ENCODE measurements around the gene SBF2. TPM values are rescaled to one million over a fixed set of nuclear protein-coding genes. Genes with fewer than 3 reads are reported as not detected.

The SBF2 gene
- total and polyA plus RNA-seq, 2 of the 13 experiments (the other 11 are each of a cell fraction or from before 2014, with no cell fraction given) = 24.0 to 45.8 TPM

GRCh38 chr11:10293423-10294289 is at the start of gene SBF2 (continued):
- peak; percentile 40; the same call in 1 of the 2 replicates for TF ChIP-seq PHF21A (CRISPR knock-in tag; IDR thresholded peaks at IDR 0.05)
- 0 out of 2 replicates have a peak, but pooled peaks have one; percentile 4 for TF ChIP-seq ARID2 (CRISPR knock-in tag; IDR thresholded peaks at IDR 0.05; ENCODE audit: borderline replicate concordance)
- TF ChIP-seq ZSCAN9 (CRISPR knock-in tag; IDR thresholded peaks at IDR 0.05; ENCODE audit: borderline replicate concordance) = no peak; the same call in 1 of the 2 replicates
- no peak for TF ChIP-seq FOXK2 (IDR thresholded peaks at IDR 0.05)
- TF ChIP-seq GRHL1 (CRISPR knock-in tag; conservative IDR thresholded peaks at IDR 0.05) = no peak
- TF ChIP-seq ZKSCAN8 (CRISPR knock-in tag; IDR thresholded peaks at IDR 0.05; ENCODE audit: borderline replicate concordance) = no peak
- TF ChIP-seq SPEN (CRISPR knock-in tag; IDR thresholded peaks at IDR 0.05; ENCODE audit: low read depth) = no peak; the same call in none of the 2 replicates
- TF ChIP-seq ZNF317 (CRISPR knock-in tag; IDR thresholded peaks at IDR 0.05) = 0 out of 2 replicates have a peak, but pooled peaks have one; percentile 45
- TF ChIP-seq MZF1 (CRISPR knock-in tag; IDR thresholded peaks at IDR 0.05; ENCODE audit: borderline replicate concordance) = no peak
- TF ChIP-seq TCF7L2 (IDR thresholded peaks at IDR 0.05; ENCODE audit: low read depth, low read length) = no peak
- no peak for TF ChIP-seq ZFAT (CRISPR knock-in tag; conservative IDR thresholded peaks at IDR 0.05)
- no peak for TF ChIP-seq GPN1 (CRISPR knock-in tag; IDR thresholded peaks at IDR 0.05; ENCODE audit: borderline replicate concordance)
- no peak for TF ChIP-seq ZNF263 (CRISPR knock-in tag; IDR thresholded peaks at IDR 0.05)
- no peak for TF ChIP-seq ZNF484 (CRISPR knock-in tag; IDR thresholded peaks at IDR 0.05; ENCODE audit: borderline replicate concordance, low read depth)
- peak; percentile 86 for TF ChIP-seq ZFY (CRISPR knock-in tag; IDR thresholded peaks at IDR 0.05)
- peak; percentile 49; the same call in 1 of the 2 replicates for TF ChIP-seq TGIF2 (CRISPR knock-in tag; IDR thresholded peaks at IDR 0.05)
- no peak for TF ChIP-seq MED8 (CRISPR knock-in tag; IDR thresholded peaks at IDR 0.05; ENCODE audit: insufficient replicate concordance)
- TF ChIP-seq TAF1 (CRISPR knock-in tag; IDR thresholded peaks at IDR 0.05) = peak; percentile 68
- TF ChIP-seq KIAA2018 (CRISPR knock-in tag; IDR thresholded peaks at IDR 0.05; ENCODE audit: borderline replicate concordance) = no peak
- TF ChIP-seq ZNF3 (CRISPR knock-in tag; IDR thresholded peaks at IDR 0.05) = no peak
- no peak; the same call in 1 of the 2 replicates for TF ChIP-seq ZNF296 (CRISPR knock-in tag; conservative IDR thresholded peaks at IDR 0.05)
